ENCODE measurements around the gene EXOC8.

The EXOC8 gene

DNA sequence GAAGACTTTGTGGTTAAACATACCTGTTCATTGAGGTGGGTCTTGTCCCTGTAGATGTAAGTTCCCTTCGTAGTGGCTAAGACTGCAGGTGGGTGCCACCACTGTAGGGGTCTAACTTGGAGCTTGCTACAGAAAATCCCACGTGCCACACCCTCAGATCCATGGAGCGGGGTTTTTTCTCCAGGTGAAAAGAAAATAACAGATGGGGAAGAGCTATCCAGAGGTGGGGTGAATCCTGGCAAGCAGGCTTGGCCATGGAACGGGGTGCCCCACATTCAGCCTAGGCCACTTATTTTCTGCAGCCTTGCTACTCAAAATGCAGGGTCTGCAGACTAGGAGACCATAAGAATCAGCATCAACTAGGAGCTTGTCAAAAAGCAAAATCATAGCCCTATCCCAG, 24.0 kb downstream of the EXOC8 start:
- no peak for DNase-seq

DNA sequence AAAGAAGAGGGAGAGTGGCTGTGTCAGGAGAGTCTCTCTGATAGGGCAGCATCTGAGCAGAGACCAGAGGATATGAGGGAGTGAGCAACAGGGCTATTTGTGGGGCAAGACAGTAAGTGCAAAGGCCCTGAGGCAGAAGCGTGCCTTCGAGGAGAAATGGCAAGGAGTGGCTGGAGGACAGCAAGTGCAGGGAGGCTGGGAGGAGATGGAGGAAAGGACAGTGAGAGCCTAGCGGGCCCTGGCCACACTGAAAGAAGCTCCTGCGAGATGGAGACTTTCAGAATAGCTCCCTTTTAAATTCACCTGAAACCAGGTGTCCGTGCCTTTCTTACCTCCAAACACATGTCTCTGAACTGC, 25.2 kb downstream of the EXOC8 start:
- no peak for DNase-seq

DNA sequence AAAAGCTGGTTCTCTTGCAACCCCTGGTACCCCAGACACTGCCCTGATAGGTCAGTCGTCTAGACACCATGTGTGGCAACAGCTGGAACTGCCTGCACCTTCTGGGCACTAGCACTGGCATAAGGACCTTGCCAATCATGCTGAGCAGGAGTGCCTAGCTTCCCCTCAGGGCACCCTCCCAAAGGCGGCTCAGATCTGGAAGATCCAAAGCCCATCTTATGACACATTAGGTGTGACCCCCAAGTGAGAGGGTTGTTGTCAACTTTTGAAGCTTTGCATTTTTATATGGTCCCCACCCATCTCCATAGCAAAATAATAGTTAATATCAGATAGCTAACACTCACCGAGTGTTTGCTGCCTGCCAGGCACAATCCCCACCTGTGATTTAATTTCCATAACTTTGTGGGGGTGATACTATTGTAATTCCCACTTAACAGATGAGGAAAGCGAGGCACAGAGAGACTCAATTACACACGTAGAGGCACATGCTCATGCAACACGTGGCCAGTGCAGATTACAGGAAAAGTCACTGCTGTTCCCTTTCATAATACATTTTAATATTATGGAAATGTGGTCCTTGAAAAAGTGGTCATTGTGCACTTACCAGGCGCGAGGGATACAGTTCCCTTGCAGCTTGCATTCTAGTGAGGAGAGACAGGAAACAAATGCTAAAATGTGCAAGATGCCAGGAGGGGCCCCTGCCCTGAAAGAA, 25.8 kb downstream of the EXOC8 start:
- no peak for DNase-seq

DNA sequence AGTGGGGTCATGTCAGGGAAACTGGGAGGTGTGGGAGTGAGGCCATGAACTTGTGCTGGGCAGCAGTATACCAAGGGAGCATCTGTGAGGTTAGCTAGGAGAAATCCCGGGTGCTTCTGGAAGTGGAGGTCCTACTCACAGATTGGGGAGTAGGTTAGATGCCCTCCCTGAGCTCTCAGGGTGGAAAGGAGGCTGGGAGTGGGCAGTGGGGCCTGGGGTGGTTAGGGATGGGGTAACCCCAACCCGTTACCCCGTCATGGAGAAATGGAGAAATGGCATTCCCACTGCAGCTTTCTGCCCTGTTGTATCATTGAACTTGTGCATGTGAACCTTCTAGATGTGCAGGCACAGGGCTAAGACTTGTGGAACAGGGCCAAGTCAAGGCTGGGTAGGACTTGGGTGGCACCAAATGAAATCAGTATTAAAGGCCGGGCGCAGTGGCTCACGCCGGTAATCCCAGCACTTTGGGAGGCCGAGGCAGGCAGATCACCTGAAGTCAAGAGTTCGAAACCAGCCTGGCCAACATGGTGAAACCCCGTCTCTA, 27.2 kb downstream of the EXOC8 start:
- DNase-seq: no peak

- no peak for DNase-seq
Measured at GRCh38 chr1:231301990-231302389, 35.7 kb downstream of the EXOC8 start.

- DNase-seq: no peak
Measured at GRCh38 chr1:231295938-231296337, 41.7 kb downstream of the EXOC8 start.

DNA sequence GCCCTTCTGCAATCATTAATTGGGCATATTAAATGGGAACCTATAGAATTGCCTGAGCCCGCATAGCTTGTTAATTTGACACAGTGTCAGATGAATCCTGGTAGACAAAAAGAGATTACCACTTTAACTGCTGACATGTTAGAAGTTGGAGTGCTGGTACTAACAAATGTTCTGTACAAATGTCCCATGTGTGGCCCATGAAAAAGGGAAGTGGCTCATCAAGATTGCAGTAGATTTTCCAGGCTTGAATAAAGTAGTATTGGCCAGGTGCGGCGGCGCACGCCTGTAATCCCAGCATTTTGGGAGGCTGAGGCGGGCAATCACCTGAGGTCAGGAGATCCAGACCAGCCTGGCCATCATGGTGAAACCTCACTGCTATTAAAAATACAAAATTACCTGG, 51.0 kb downstream of the EXOC8 start:
- no peak for DNase-seq

DNA sequence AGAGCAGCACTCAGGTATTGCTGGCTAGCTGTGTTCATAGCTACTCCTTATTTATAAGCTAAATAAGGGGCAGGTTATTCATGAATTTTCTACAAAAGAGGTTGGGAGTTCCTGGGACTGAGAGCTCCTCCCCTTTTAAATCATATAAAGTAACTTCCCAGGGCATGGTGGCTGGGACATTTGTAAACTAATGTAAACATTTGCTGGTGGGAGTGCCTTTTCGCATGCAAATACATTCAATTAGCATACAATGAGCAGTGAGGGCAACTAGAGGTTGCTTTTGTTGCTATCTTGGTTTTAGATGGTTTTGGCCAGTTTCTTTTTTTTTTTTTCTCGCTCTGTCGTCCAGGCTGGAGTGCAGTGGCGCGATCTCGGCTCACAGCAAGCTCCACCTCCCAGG, 53.2 kb downstream of the EXOC8 start:
- DNase-seq: no peak

All from GOT3 (cell line).